A549 treated with AZD9567 at 1 μM for 4 hours (cell line): ENCODE data around the gene FOXD3. TPM values are rescaled to one million over a fixed set of nuclear protein-coding genes. Genes with fewer than 3 reads are reported as not detected.

Experiments
- total RNA-seq: library from RNA; stranded (reverse); fragments of 200-300 nt; extraction: Qiagen RNA extraction; gene quantifications from 5 replicates; pipeline ENCODE4 v1.2.3, GENCODE V29; 2022; ENCODE audit not compliant: insufficient read depth

Gene FOXD3
- 0.71 to 0.90 TPM (median 0.80 TPM) in 4 of 5 replicates, not detected in the other for total RNA-seq

DNA sequence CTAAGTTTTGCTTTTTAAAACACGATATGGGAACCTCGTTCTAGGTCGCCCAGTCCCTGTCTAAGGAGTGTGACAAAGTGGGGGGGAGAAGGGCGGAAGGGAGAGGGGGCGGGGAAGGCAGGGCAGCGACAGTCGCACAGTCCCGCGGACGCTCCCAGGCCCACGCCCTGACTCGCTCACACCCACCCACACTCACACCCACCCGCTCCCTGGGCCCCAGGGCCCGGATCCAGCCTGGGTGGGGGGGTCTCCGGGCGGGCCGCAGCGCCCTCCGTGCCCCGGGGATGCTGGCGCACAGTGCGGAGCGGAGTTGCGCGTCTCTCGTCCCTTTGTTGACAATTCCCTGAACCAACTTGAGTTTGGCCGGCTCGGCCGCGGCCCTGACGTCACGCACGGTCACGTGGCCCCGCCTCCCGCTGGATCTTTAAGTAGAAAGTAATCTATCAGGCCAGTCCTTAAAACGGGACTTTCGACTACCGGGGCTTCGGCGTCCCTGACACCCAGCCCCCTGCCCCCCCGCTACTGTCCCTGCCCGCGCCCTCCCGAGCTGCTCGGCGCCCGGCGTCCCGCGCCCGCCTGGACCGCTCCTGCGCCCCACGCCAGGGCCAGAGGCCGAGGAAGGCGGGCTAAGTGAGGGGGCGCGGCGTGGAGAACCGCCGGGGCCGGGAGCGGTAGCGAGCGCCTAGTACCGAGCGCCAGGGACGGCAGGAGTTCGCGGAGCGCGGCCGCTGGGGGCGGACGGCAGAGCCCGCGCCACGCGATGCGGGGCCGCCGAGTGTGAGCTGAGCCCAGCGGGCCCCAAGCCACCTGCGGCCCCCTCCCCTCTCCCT is at the start of gene FOXD3:
Gene FOXD3 (plus strand): TSS at position 454 of the 830 bp plus-strand sequence. CDS start 492 bp downstream, outside the sequence.

DNA sequence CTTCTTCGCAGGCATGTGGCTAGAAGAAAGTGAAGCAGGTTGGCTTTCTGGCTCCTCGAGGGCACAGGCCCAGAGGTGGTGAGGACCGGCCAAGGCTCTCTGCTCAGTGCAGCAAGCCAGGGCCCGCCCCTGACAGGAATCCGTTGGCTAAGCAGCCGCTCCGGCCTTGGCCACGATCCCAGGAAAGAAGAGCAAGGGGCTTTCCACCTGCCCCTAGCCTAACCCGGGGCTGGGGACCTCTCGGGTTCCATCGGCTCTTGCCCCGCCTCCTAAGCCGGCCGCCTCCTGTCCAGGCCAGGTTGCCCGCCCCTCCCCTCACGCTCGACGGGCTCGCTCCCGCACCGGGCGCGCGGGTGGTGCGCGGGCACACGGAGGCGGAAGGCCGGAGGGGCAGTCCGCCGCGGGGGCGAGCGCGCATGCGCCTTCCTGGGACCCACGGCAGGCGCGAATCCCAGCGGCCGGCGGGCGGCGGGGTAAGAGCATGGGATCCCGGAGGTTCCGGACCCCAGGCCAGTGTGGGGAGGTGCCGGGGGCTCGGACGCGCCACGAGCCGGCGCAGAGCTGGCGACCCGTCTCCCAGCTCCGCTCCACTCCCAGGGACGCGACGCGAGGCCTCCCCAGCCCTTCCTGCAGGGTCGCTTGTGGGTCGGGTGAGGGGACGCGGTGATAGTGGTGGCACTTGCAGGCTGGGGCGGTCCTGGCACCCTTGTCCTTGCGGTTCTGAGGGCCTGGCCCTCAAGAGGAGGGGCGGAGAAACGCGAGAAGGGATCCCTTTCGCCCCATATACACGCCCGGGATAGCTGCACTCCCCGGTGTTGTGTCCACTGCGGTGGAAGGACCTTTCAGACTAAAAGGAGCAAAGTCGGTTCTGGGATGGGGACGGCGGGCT is 45.1 kb downstream of the FOXD3 start, which contains the start of gene ALG6:
Gene ALG6 (plus strand): TSS at position 413 of the 889 bp plus-strand sequence. CDS start 3,351 bp downstream, outside the sequence.

Other genes starting within 250 kb of the FOXD3 start
- gene ALG6, start 45.1 kb downstream of the FOXD3 start, total RNA-seq: 4.4 to 7.1 TPM (median 6.7 TPM) in 5 replicates
- gene ITGB3BP, start 200.7 kb downstream of the FOXD3 start, total RNA-seq: 25.1 to 31.7 TPM (median 25.4 TPM) in 5 replicates
- gene EFCAB7, start 201.0 kb downstream of the FOXD3 start, total RNA-seq: 1.9 to 4.0 TPM (median 2.1 TPM) in 5 replicates